Lower lobe of right lung (tissue), 2 donors: ENCODE data around the gene IL1RN. TPM values are rescaled to one million over a fixed set of nuclear protein-coding genes. Genes with fewer than 3 reads are reported as not detected.
A peak's percentile ranks its signal among the peaks of the same experiment; 100 is the strongest.

ENCODE experiments used
- ATAC-seq, 2 donors: fragments of 200-7000 bp; cut with Tn5 transposase; one replicate each; pipeline ENCODE4 v1.9.1; 2020 to 2022; ENCODE audit warnings: mild to moderate bottlenecking in 2 of 2, moderate library complexity in 2 of 2
- DNase-seq: peaks from one replicate; pipeline ENCODE4 v3.0.0-alpha.2; 2020
- H3K27ac ChIP-seq: fragments of 200-600 bp; one replicate; pipeline ENCODE4 v1.8.0; 2022
- H3K27me3 ChIP-seq: fragments of 200-600 bp; one replicate; pipeline ENCODE4 v1.8.0; 2022; ENCODE audit warnings: low read depth
- H3K36me3 ChIP-seq: fragments of 200-600 bp; one replicate; pipeline ENCODE4 v1.8.0; 2022; ENCODE audit warnings: mild to moderate bottlenecking
- H3K4me1 ChIP-seq: fragments of 200-600 bp; one replicate; pipeline ENCODE4 v1.8.0; 2022
- H3K4me3 ChIP-seq: fragments of 200-600 bp; one replicate; pipeline ENCODE4 v1.8.0; 2022; ENCODE audit warnings: mild to moderate bottlenecking
- H3K9me3 ChIP-seq: fragments of 200-600 bp; one replicate; pipeline ENCODE4 v1.8.0; 2022
- CTCF ChIP-seq: fragments of 200-600 bp; IDR thresholded peaks from one replicate; pipeline ENCODE4 v1.8.0; 2022; ENCODE audit warnings: antibody characterized with exemption, mild to moderate bottlenecking
- intact Hi-C: fragments of 100-400 bp; cut with DNase I; formaldehyde crosslinking; loops from one replicate; pipeline ENCODE4 v1.11.0; 2022
- total RNA-seq: library from RNA; stranded (reverse); fragmentation: NEBNext Ultra II Directional; extraction: Animal tissue kit (Norgen Biotek cat#: 25700); gene quantifications from one replicate; pipeline ENCODE4 v1.2.1, GENCODE V29; 2021
- donor health status: DM: no; HTN: yes; CAD: no; lungs with severe emphysema.

Gene IL1RN
- total RNA-seq, 1 donor from 2014 or later, result 20.1 TPM

GRCh38 chr2:113098041-113098440 is 29.4 kb upstream of the IL1RN start:
- ATAC-seq, result no peak
- H3K27ac ChIP-seq, result no peak overlapping the region
- intact Hi-C loops, result no loop called here
- H3K4me1 ChIP-seq, result no peaks in the 10 kb centered on the region
- no peak for DNase-seq
- no peaks in the 10 kb centered on the region for H3K9me3 ChIP-seq
- H3K27me3 ChIP-seq, result no peaks in the 10 kb centered on the region
- no peak overlapping the region for H3K4me3 ChIP-seq
- no peak for TF ChIP-seq CTCF
- no peaks in the 10 kb centered on the region for H3K36me3 ChIP-seq

DNA sequence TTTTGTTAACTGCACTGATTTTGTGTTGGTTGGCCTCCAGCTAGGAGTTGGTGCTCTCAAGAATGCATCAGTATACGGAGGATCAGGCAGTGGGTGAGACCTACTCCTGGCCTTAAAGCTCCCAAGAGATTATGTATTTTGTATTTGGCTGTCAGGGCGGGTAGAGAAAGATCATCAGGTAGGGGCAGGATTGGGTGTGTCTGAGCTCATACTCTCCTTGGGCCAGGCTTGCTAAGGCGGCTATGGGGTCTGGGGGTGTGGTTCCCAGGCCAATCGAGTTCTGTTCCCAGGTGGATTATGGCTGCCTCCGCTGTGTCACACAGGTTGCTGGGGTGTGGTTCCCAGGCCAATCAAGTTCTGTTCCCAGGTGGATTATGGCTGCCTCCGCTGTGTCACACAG is 28.9 kb upstream of the IL1RN start:
- Histone ChIP-seq H3K4me3 (no peak overlapping the region), H3K36me3 (no peaks in the 10 kb centered on the region), H3K9me3 (no peaks in the 10 kb centered on the region), H3K4me1 (no peaks in the 10 kb centered on the region), H3K27ac (no peak overlapping the region), H3K27me3 (no peaks in the 10 kb centered on the region)
- DNase-seq (no peak), ATAC-seq (no peak)
- intact Hi-C loops, result no loop called here
- TF ChIP-seq CTCF, result no peak

DNA sequence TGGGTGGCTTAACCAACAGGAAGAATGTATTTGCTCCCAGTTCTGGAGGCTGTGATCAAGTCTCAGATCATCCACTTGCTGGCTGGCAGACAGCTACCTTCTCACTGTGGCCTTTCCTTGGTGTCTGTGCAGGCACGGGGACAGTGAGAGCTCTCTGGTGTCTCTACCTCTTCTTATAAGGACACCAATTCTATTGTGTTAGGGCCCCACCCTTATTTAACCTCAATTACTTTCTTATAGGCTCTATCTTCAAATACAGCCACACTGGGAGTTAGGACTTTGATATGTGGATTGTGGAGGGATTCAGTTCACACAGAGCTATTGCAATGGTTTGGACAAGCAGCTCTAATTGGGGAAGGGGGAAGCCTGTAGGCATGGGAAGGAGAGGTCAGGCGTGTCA is 25.3 kb upstream of the IL1RN start:
- intact Hi-C loops, result no loop called here
- Histone ChIP-seq H3K4me1 (no peaks in the 10 kb centered on the region), H3K27me3 (no peaks in the 10 kb centered on the region), H3K27ac (no peak overlapping the region), H3K36me3 (no peaks in the 10 kb centered on the region), H3K4me3 (no peak overlapping the region), H3K9me3 (no peaks in the 10 kb centered on the region)
- DNase-seq (no peak), ATAC-seq (no peak)
- TF ChIP-seq CTCF, result no peak

DNA sequence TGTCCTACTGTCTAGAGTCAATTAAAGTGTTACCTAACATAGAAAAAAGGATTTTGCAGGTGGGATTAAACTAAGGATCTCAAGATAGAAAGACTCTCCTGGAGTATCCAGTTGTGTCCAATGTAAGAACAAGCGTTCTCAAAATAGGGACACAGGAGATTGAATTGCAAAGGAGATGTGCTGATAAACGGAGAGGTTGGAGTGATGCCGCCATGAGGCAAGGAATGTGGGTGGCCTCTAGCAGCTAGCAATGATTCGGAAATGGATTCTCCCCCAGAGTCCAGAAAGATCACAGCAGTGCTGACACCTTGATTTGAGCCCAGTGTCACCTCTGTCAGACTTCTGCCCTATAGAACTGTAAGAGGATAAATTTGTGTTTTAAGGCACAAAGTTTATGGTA is 24.1 kb upstream of the IL1RN start:
- H3K9me3 ChIP-seq, result no peaks in the 10 kb centered on the region
- ATAC-seq (no peak), DNase-seq (no peak)
- no peak overlapping the region for H3K4me3 ChIP-seq
- no peaks in the 10 kb centered on the region for H3K4me1 ChIP-seq
- no peaks in the 10 kb centered on the region for H3K36me3 ChIP-seq
- no peak for TF ChIP-seq CTCF
- intact Hi-C loops, result no loop called here
- no peak overlapping the region for H3K27ac ChIP-seq
- no peaks in the 10 kb centered on the region for H3K27me3 ChIP-seq

- intact Hi-C loops, result no loop called here
- no peak overlapping the region for H3K4me3 ChIP-seq
- H3K27me3 ChIP-seq, result no peaks in the 10 kb centered on the region
- no peaks in the 10 kb centered on the region for H3K4me1 ChIP-seq
- no peak for TF ChIP-seq CTCF
- no peak overlapping the region for H3K27ac ChIP-seq
- H3K9me3 ChIP-seq, result no peaks in the 10 kb centered on the region
- DNase-seq, result no peak
- peak in 1 of 2 donors; percentile 73 for ATAC-seq
- H3K36me3 ChIP-seq, result no peaks in the 10 kb centered on the region
These were observed 23.3 kb upstream of the IL1RN start for GRCh38 chr2:113104054-113104611.
